Adrenal gland (tissue), 5 donors: ENCODE results near the gene EVPL.

Experiments
- POLR2A ChIP-seq, 2 donors: fragments of 450-650 bp; IDR thresholded peaks; one replicate each; pipeline ENCODE4 v1.6.1; 2017; ENCODE audit warnings: antibody characterized with exemption in 2 of 2, mild to moderate bottlenecking in 2 of 2, moderate library complexity in 1 of 2
- TF ChIP-seq, protein P1 (sequence below), 6 experiments: fragments of 450-650 bp in 4 of 6; fragments of 200-600 bp in 2 of 6; sonication (generic) in 1 of 6; IDR thresholded peaks; 1 replicate in 5 of 6; 2 replicates in 1 of 6; pipeline versions ENCODE4 v1.5.1 to v1.8.0; 2016 to 2021; ENCODE audit warnings: antibody characterized with exemption in 6 of 6, mild to moderate bottlenecking in 2 of 6, moderate library complexity in 1 of 6
- donor health status: DM: no; HTN: no; CAD: no.

DNA sequence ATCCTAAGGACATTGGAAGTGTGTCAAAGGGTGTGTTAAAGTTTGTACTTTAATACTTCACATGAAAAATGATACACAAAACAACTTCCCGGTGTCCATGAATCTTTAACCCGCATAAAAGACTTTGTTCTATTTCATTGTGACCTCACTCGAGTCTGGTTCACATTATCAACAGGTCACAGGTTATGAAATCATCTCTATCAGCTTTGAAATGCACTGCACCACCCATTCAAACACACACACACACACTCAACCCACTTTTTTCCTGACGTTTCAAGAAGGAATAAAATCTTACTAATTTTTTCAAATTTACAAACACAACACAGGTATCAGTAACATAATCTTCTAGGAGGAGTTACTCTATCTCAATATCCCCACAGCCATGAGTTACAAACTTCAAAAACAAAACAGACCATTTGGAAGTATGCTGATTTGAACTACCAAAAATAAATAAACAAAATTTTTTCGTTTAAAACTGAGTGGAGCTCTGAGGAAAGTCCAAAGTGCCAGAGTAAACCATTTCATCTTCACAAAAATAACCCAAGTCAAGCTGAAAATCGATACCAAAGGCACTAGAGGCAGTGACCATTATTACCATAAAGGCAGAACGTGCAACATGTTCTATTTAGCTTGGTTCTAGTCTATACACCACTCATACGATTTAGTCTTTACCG lies 50.8 kb downstream of the EVPL start:
- TF ChIP-seq, protein P1, sequence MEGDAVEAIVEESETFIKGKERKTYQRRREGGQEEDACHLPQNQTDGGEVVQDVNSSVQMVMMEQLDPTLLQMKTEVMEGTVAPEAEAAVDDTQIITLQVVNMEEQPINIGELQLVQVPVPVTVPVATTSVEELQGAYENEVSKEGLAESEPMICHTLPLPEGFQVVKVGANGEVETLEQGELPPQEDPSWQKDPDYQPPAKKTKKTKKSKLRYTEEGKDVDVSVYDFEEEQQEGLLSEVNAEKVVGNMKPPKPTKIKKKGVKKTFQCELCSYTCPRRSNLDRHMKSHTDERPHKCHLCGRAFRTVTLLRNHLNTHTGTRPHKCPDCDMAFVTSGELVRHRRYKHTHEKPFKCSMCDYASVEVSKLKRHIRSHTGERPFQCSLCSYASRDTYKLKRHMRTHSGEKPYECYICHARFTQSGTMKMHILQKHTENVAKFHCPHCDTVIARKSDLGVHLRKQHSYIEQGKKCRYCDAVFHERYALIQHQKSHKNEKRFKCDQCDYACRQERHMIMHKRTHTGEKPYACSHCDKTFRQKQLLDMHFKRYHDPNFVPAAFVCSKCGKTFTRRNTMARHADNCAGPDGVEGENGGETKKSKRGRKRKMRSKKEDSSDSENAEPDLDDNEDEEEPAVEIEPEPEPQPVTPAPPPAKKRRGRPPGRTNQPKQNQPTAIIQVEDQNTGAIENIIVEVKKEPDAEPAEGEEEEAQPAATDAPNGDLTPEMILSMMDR (IDR thresholded peaks at IDR 0.05): no peak
- no peak for TF ChIP-seq POLR2A (IDR thresholded peaks at IDR 0.05)
